ENCODE measurements around the gene VMAC.
A peak's percentile ranks its signal among the peaks of the same experiment; 100 is the strongest.
"Not testable (repeated sequence)": the region's sequence is repeated elsewhere in the genome, so short reads cannot be mapped to it uniquely, and the experiment has no call there.

The VMAC gene, protein sequence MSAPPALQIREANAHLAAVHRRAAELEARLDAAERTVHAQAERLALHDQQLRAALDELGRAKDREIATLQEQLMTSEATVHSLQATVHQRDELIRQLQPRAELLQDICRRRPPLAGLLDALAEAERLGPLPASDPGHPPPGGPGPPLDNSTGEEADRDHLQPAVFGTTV

DNA sequence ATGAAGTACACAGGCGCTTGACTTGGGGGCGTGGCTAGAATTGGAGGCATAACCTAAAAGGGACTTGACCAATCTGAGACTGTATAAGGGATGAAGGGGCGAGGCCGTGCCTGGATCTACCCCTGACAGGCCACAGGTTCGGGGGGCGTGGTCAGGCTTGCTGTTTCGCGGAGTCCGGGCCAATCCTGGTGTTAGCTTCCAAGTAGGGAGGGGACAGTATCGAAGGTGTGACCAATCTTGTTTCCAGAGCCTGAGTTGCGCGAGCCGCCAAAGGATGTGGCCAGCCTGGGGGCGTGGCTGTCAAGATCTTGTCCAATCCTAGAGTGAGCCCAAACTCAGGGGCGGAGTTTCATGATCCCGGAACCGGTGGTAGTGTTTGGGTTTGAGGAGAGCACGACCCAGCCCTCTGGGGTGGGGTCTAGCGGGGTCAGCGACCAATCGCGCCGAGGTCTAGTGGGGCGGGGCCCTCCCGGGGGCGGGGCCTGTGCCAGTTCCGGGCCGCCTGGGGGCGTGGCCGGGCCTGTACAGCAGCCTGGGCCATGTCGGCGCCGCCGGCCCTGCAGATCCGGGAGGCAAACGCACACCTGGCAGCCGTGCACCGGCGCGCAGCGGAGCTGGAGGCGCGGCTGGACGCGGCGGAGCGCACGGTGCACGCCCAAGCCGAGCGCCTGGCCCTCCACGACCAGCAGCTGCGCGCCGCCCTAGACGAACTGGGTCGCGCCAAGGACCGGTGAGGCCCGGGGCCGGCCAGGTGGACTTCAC, at the start of gene VMAC:
VMAC (plus strand) TSS at position 521 of the 762 bp plus-strand sequence; CDS start at position 540, 19 bp downstream.
- peak; percentile 100 for DNase-seq

DNA sequence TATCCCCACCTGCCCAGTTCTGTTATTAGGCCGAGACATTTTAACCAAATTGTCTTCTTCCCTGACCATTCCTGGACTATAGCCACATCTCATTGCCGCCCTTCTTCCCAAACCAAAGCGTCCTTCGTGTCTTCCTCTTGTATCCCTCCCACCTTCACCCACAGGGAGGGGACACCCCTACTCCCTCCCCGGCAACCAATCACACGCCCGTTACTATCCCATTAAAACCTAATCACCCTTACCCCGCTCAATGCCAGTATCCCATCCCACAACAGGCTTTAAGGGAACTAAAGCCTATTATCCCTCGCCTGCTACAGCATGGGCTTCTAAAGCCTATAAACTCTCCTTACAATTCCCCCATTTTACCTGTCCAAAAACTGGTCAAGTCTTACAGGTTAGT, 49.5 kb upstream of the VMAC start:
- not testable (repeated sequence) for DNase-seq

DNA sequence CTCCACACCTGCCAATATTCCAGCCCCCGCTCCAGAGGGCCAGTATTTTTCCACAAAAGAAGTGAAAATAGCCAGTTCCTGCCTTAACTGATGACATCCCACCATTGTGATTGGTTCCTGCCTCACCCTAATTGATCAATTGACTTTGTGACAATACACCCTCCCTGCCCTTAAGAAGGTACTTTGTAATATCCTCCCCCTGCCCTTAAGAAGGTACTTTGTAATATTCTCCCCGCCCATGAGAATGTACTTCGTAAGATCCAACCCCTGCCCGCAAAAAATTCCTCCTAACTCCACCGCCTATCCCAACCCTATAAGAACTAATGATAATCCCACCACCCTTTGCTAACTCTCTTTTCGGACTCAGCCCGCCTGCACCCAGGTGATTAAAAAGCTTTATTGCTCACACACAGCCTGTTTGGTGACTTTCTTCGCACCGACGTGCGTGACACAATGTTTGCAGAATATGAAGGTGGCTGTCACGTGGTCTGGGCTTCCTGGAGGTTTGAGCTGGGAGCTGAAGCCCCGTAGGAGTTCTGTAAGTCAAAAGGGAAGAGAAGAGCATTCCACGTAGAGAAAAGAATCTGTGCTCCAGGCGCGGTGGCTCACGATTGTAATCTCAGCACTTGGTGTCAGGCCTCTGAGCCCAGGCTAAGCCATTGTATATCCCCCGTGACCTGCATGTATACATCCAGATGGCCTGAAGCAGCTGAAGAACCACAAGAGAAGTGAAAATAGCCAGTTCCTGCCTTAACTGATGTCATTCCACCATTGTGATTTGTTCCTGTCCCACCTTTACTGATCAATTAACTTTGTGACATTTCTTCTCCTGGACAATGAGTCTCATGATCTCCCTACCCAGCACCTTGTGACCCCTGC, 47.2 kb upstream of the VMAC start:
- no peak for DNase-seq

DNA sequence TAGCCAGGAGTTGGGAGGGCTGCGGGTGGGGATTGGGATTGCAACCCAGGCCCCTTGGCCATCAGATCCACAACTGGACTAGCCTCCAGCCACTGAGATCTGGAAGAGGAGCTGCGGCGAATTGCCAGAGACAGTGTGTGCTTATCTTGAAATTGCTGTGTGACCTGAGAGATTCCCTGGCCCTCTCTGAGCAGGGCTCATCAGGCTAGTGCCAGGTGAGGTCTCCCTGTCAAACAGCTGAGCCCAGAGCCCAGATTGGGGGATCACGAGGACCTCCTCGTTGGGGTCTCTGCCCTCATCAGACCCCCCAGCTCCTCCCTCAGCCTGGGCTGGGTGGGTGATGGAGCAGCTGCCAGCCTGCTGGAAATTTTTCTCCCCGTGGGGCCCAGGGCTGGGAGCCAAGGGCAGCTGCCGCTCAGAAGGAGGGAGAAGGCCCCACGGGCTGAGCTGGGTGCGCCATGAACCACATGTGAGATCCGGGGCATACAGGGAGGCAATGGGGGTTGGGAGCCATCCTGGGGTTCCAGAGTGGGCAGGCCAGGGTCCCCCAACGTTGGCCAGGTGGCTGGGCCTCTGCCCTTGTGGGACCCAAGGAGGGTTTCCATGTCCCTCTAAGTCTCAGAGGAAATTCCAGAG, 41.5 kb upstream of the VMAC start:
- DNase-seq, result no peak

DNA sequence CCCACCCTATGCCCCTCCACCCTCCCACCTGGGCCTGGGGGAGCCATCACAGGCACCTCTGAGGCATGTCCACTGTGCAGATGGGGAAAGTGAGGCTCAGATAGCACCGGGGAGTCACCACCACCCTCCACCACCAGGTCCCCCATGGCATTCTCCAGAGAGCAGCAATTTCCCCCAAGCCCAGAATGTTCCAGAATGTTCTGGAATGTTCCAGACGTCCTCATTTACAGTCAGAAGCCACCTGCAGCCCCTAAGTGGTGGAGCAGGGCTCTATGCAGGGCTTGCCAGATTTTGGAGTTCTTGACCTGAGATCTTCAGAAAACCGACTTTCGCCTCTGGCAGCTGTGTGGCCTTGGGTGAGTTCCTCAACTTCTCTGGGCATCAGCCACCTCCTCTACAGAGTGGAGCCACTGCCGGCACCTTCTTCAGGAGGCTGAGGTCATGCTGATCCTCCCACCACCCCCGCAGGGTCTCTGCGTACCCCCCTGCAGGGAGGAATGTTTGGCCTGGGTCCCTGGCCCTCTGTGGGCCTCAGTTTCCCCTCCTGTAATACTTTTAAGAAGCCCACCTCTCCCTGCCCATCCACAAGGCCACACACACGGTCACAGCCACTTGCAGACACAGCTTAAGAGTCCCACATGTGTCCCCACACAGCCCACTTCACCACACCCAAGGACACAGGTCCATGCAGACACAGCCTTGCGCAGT, 40.5 kb upstream of the VMAC start:
- no peak for DNase-seq

DNA sequence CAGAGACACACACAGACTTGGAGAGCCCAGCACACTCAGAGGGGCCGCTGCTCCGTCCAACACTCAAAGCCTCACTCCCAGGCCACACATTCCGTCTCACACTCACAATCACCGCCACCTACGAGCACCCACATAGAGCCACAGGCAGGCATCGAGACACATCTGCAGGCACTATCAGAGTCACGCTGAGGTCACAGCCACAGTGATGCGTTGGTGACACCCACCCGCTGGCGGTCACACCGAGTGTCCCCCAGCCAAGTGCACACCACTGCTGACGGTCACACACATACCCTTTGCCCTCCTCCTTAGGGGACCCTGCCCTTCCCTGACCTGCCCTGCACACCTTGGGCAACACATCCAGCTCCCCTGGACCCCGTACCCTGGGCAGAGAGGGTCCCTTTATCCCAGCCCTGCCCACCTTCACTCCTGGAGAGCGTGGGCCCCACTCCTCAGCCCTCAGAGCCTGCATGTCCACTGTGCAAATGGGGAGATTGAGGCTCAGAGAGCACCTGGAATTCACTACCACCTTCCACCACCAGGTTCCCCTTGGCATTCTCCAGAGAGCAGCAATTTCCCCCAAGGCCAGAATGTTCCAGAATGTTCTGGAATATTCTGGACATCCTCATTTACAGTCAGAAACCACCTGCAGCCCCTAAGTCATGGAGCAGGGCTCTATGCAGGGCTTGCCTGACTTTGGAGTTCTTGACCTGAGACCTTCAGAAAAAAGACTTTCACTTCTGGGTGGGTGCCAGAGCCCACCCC, 39.8 kb upstream of the VMAC start:
- no peak for DNase-seq

DNA sequence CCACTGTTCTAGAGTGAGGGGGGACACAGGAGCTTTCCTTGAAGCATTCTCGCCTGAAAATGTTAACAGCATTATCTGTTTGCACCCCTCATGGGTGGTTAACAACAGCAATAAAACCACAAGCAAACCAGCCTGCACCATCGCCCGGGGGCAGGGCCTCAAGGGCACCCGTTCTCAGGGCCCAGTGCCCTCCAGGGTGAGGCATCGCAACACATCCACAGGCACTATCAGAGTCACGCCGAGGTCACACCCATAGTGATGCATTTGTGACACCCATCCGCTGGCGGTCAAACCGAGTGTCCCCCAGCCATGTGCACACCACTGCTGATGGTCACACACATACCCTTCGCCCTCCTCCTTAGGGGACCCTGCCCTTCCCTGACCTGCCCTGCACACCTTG, 38.9 kb upstream of the VMAC start:
- DNase-seq, result no peak

DNA sequence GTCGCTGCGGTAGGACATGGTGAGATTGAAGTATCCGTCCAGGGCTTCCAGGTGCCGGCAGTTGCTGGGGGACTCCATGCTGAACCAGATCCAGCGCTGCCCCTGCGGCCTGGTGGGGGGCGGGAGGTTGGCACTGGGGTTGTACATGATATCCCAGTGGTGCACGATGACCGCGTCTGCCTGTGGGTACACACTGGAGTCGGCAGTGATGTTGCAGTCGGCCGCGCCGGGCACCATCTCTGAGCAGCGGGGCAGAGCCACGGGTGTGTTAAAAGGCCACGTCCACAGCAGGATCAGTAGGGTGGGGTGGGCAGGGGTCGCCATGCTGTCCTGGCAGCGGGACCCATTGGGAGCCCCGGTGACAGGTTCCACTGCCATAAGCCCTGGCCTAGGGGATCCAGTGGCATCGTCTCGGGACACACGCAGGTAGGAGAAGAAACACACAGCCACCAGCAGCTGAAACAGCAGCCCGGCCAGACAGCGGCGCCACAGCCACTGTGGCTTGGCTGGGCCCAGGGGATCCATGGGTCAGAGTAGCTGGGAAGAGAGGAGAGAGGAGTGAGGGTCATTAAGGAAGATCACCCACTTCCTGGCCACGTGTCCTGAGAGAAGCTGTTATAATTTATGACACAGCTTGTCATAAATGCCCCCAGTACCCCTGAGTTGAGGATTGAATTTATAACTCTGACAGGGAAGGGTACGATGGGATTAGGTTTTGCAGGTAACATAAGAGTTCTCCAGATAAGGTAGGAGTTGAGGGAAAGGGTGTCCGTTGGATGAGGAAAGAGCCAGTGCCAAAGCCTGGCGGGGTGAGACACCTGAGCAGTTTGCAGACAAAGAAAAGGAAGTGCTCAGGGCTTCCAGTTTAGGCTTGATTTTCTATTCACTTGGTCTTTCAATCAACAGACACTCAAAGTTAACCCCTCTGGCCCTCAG, 37.2 kb upstream of the VMAC start:
- no peak for DNase-seq

DNA sequence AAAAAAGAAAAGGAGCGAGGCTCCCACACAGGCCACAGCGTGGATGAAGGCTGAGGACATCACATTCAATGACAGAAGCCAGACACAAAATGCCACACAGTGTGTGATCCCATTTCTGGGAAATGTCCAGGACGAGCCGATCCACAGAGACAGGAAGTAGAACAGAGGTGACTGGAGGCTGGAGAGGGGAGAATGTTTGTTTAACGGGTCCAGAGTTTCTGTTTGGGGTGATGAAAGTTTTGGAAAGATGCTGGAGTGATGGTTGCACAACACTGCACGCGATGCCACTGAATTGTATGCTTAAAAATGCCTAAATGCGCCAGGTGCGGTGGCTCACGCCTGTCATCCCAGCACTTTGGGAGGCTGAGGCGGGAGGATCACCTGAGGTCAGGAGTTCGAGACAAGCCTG, 33.7 kb upstream of the VMAC start:
- DNase-seq, result no peak

DNA sequence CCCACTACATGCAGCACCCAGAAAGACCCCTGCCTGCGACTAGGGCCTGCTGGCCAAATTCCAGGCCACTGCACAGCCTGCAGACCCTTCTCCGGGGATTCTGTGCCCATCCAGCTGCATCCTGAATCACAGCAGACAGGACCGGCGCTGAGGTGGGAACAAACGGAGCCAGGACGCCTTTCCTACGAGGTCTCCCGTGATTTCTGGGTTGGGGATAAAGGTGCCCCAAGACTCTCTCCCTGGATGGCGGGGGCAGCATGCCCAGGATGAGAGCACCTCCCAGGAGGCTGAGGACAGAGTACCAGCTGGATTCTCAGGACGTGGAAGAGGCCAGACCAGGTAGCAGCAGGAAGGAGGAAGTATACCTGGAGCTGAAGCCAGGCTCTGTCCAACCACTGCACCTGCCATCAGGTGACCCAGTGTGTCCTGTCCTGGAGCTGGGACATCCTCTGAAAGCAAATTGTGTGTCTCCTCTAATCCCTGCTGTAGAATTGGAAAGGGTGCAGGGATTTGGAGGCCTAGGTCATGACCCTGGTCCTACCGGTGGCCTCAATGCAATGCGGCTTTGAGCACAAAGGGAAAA, 31.0 kb upstream of the VMAC start:
- DNase-seq, result no peak

DNA sequence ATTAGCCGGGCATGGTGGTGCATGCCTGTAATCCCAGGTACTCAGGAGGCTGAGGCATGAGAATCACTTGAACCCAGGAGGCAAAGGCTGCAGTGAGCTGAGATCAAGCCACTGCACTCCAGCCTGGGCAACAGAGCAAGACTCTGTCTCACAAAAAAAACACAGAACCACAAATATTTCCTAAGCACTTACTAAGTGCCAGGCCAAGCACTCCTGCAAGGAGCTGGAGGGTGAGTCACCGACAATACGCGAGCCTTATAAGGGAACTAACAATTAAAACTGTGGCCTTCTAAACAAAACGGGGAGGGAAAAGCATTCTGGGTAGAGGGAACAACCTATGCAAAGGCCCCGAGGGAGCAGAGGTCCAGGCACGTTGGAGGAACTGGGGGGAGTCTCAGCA, 30.2 kb upstream of the VMAC start:
- DNase-seq, result not testable (repeated sequence)

DNA sequence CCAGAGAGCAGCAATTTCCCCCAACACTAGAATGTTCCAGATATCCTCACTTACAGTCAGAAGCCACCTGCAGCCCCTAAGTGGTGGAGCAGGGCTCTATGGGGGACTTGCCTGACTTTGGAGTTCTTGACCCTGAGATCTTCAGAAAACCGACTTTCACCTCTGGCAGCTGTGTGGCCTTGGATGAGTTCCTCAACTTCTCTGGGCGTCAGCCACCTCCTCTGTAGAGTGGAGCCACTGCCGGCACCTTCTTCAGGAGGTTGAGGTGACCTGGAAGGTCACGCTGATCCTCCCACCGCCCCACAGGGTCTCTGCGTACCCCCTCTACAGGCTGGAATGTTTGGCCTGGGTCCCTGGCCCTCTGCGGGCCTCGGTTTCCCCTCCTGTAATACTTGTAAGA, 27.2 kb upstream of the VMAC start:
- DNase-seq, result no peak

DNA sequence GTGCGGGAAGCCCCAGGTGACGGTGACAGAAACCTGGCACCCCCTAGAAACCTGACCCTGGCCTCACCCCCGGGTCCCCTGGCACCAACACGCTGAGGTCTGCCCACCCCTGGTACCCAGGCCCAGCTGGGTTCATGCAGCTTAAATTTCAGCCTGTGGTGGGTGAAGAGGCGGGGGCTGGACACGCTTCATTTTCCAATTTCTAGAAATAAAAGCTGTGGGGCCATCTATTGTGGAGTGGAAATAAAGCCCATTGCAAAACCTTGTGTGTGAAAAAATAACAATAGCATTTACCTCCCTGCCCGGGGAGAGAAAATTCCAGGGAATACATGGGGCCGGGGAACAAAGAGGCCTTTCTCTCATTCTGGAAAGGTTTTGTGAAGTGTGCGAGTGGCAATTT, 26.8 kb upstream of the VMAC start:
- DNase-seq, result no peak

DNA sequence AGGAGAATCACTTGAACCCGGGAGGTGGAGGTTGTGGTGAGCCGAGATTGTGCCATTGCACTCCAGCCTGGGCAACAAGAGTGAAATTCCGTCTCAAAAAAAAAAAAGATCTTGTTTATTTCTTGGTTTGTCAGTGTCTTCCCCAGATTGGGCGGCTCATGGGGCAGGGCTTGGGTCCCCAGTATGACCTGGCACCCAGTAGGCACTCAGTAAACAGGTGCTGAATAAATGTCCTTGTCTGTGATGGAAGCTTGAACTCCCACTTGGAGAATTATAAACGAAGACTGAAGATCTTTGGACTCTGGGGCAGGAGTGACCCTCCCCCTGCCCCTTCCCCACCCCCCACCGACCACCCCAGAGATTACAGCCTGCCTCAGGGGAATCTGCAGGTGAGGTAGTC, 24.5 kb upstream of the VMAC start:
- DNase-seq, result no peak

DNA sequence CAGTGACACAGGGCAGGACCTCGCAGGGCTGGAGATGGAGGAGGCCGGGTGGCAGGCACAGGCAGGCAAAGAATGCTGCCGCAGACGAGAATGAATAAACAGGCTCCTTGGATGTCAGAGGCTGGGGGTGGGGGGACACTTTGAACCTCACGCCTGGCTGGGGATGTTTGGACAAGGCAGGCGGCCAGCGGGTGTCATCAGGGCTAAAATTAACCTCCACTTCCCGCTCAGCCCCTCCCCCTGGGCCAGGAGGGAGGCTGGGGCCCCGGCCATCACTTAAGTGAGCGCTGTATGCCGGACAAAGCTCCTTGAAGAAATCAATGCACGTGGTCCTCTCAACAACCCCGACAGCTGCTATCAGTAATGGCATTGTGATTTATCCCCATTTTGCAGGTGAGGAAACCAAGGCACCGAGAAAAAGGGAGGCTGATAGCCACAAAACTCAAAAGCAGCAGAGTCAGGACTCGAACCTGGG, 24.0 kb upstream of the VMAC start:
- peak; percentile 82 for DNase-seq

DNA sequence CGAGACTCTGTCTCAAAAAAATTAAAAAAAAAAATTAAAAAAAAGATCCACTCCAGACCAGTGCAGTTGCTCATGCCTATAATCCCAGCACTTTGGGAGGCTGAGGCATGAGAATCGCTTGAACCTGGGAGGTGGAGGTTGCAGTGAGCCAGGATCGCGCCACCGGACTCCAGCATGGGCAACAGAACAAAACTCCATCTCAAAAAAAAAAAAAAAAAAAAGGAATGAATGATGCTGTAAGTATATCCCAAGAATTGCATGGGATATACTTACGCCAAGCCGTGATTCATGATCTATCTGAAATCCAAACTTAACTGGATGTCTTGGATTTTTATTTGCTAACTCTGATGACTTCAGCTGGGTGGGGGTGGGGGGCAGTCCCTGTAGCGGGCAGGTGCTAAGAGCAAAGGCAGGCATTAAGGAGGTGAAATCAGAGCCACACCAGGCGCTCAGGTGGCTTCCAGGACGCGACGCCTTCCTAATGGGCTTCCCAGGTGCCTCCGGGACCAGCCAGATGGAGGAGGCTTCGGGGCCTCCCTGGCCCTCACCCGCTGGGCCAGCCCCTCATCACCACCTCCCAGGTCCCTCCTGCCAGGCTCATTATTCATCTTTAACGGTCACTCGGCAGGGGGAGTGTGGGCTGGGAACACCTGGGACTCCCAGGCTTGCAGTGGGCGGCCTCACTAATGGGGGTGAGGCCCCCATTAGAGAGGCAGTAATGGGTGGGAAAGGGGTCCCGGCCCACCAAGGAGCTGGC, 23.0 kb upstream of the VMAC start:
- no peak for DNase-seq

DNA sequence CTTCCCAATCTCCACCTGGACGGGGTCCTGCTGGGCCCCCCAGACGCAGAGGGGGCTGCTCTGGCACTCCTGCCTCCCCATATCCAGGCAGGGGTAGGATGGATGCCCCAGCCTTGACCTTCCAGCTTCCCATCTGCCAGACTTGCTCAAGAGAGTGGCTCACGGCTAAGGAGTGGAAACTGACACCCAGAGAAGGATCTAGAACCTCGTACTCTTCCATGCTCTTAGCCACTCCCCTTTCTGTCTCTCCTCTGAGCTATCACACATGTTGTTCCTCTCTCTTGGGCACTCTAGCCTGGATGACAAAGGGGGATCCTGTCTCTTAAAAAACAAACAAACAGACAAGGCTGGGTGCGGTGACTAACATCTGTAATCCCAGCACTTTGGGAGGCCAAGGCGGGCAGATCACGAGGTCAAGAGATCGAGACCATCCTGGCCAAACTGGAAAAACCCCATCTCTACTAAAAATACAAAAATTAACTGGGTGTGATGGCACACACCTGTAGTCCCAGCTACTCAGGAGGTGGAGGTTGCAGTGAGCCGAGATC, 22.2 kb upstream of the VMAC start:
- no peak for DNase-seq

DNA sequence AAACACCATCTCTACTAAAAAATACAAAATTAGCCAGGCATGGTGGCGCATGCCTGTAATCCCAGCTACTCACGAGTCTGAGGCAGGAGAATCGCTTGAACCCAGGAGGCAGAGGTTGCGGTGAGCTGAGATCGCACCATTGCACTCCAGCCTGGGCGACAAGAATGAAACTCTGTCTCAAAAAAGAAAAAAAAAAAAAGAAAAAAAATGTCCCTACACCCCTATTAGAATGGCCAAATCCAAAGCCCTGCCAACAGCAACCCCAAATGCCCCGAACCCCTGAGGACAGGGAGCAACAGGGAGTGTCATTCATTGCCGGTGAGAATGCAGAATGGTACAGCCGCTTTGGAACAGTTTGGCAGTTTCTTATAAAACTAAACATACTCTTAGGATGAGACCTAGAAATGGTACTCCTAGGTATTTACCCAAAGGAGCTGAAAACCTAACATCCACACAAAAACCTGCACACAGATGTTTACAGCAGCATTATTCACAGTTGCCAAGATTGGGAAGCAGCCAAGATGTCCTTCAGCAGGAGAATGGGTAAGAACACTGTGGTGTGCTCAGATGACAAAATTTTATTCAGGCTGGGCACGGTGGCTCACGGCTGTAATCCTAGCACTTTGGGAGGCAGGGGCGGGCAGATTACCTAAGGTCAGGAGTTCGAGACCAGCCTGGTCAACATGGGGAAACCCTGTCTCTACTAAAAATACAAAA, 21.4 kb upstream of the VMAC start:
- not testable (repeated sequence) for DNase-seq

All from left hindlimb (tissue), 1 donor.